A673 (cell line): ENCODE data around the gene ARHGAP4.

Experiments
- EZH2 ChIP-seq: fragments of 200-600 bp; sonication (generic); IDR thresholded peaks from 2 replicates; pipeline ENCODE4 v1.6.1; 2017; ENCODE audit warnings: borderline replicate concordance, low read depth, mild to moderate bottlenecking, mixed read lengths, antibody characterized with exemption, low read length; ENCODE audit not compliant: poor library complexity, severe bottlenecking
- TF ChIP-seq, protein P1 (sequence below): fragments of 300-800, 200-600 bp; sonication (generic); conservative IDR thresholded peaks from 2 replicates; pipeline ENCODE4 v1.5.1; 2017; ENCODE audit warnings: low read depth, mild to moderate bottlenecking, antibody characterized with exemption, low read length, moderate library complexity, mixed read lengths

DNA sequence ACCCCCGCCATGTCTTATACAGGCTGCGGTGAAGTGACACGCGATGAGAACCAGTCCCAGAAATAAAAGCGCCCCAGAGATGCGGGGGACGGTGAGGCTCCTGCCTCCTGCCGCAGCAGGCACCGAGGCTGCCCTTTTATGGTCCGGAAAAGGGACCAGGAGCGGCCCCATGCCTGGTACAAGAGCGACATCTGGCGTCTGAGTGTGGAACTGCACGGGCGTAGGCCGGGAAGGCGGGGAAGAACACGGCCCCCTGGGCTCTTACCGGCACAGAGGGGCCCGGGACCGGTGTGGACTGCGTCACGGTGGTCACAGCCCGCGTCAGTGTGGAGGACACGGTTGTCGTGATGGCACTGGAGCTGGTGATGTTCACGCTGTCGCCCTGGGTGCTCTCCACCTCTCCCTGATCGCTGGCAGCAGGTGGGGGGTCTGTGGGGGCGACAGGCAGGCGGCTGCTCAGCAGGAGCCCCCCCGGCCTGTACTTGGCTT lies 27.3 kb upstream of the ARHGAP4 start:
- TF ChIP-seq, protein P1, sequence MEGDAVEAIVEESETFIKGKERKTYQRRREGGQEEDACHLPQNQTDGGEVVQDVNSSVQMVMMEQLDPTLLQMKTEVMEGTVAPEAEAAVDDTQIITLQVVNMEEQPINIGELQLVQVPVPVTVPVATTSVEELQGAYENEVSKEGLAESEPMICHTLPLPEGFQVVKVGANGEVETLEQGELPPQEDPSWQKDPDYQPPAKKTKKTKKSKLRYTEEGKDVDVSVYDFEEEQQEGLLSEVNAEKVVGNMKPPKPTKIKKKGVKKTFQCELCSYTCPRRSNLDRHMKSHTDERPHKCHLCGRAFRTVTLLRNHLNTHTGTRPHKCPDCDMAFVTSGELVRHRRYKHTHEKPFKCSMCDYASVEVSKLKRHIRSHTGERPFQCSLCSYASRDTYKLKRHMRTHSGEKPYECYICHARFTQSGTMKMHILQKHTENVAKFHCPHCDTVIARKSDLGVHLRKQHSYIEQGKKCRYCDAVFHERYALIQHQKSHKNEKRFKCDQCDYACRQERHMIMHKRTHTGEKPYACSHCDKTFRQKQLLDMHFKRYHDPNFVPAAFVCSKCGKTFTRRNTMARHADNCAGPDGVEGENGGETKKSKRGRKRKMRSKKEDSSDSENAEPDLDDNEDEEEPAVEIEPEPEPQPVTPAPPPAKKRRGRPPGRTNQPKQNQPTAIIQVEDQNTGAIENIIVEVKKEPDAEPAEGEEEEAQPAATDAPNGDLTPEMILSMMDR, result peak; percentile 97
- TF ChIP-seq EZH2, result no peak
